NCI-H460 (cell line): ENCODE measurements around the gene FOXE3. TPM values are rescaled to one million over a fixed set of nuclear protein-coding genes. Genes with fewer than 3 reads are reported as not detected.
"Not testable (repeated sequence)": the region's sequence is repeated elsewhere in the genome, so short reads cannot be mapped to it uniquely, and the experiment has no call there.

Experiments used
- DNase-seq: peaks from one replicate; pipeline ENCODE4 v3.0.0-alpha.2; 2016; ENCODE audit warnings: low read depth; ENCODE audit errors: extremely low read depth
- total RNA-seq: library from RNA; depleted of rRNA; stranded (reverse); fragments of >200 nt; shearing (Covaris generic); gene quantifications from 2 replicates; pipeline ENCODE4 v1.2.3, GENCODE V29; 2014; rRNA removed

FOXE3 gene
- total RNA-seq, 1 experiment from 2014 or later, result not detected

- no peak for DNase-seq
Measured at GRCh38 chr1:47444562-47445465, 28.7 kb downstream of the FOXE3 start.

DNA sequence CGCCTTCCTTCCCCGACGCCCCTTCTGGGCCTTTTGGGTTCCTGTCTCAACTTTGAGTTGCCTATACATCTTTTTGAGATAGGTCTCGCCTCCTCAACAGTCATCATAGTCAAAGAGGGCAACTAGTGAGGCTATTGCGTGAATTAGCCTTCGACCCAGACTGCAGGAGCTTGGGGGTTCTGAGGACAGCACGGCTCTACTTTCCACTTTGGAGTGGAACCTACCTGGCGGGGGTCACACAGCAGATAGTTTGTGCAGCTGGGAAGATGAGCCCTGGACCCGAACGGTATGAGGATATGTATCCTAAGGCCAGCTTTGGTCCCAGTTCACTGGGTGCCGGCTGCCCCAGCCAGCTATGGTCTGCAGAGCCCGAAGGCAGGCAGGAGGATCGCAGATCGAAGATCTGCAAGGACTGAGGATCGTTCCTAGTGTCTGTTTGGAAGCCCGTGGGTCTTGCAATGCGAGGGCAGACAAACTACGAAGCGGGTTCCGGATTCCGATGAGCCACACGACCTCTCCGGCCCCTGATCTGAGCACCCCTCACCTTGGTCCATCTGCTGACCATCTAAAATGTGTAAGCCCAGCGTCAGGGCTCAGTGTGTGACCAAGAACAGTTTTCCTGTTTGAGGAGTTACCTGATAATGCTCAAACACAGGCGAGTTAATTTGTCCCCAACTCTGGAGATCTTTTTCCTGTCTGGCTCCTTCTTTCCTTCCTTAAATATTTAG is 29.9 kb downstream of the FOXE3 start:
- no peak for DNase-seq

DNA sequence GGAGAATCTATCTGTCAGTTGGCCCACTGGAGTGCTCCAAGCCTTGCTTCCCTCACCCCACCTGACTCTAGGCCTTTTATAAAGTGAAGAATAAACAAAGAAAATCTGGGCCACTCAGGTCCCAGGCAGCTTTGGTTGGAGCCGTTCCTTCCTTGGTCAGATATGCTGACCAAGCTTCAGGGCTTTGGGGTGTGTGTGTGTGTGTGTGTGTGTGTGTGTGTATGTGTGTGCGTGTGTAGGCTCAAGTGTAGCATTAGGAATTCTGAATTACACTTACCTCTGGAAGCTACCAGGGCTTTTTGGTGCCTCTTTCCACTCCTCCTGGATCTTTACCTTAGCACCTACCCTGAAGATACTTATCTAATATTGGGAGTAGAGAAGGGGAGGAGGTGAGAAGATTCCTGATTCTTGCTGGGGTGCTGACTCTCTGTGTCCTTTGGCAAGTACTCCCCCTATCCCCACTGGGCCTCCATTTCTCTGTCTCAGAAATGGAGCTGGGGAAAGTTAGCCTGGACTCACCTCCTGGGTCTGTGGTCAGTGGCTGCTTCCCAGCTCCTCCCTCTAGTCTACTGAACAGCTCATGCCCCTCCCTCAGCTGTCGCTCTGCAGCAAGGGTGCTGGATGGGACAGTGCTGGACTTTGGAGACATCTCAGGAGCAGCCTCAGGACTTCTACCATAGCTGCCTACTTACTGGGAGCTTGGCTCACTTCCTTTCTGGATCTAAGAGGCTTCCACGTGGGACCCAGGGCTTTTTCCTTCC is 32.6 kb downstream of the FOXE3 start:
- DNase-seq, result no peak

DNA sequence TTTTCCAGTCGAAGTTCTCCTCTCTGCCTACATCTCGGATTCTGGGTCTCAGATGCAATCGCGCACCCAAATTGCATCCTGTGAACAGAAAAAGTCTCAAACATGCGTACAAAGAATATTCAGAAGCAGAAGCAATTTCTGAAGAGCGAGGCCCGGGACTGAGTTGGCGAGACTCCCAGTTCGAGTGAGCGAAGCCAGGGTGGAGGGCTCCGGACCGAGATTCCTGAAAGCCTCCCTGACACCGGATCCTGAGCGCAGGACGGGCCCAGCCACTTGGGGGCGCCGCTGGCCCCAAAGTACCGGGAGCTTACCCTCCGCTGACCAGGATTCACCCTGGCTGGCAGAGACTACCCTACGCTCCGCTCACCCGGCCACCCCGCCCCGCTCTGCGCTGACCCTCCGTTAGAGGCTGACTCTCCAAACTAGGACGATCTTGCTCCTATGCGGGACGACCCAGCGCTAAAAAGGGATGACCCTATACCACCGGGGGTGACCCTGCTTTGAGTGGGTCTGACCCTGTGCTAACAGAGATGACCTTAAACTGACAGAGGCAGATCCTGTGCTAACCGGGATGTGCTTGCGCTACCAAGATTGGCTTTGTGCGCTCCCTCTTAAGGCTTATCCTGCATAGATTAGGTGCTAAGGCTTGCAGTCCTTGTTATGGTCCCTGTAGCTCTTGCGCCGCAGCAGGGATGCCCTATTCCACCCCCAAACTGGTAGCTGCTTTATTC is 33.9 kb downstream of the FOXE3 start:
- DNase-seq, result no peak

GRCh38 chr1:47450606-47451005 is 34.5 kb downstream of the FOXE3 start:
- DNase-seq, result no peak

- no peak for DNase-seq
Measured at GRCh38 chr1:47452426-47452825, 36.3 kb downstream of the FOXE3 start.

- DNase-seq, result not testable (repeated sequence)
Measured at GRCh38 chr1:47453910-47454309, 37.8 kb downstream of the FOXE3 start.

- no peak for DNase-seq
Measured at GRCh38 chr1:47456250-47456649, 40.2 kb downstream of the FOXE3 start.

DNA sequence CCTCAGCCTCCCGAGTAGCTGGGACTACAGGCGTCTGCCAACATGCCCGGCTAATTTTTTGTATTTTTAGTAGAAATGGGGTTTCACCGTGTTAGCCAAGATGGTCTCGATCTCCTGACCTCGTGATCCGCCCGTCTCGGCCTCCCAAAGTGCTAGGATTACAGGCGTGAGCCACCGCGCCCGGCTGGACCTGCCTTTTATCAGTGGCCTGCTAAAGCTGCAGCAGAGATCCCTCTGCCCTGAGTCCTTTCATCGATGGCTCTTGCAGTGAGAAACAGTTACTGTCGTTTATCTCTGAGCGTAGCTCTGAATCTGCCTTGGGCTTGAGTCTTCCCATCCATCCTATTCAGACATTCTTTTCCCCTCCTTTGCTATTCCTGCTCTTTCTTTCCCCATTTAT is 41.5 kb downstream of the FOXE3 start:
- DNase-seq, result not testable (repeated sequence)

DNA sequence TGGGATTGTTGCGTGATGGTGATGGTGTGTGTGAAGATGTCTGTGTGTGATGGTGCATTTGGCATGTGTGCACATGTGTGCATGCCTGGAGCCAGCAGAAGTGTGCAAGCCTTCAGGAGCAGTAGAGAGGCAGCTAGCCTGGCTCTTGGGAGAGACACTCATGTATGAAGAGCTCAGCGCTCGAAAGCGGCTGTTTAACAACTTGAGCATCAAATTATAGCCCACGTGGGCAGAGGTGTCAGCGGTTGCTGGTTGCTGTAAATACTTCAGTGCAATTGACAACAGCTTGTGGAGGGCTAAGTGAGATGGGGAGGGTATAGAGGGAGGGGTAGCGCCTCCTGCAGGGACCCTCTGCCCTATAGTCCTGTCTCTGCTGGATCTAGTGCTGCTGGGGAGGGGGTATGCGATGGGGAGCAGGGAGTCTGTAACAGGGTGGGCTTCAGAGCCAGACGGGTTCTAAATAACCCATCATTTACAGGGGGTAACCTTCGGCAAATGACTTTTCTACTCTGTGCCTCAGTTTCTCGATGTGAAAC is 43.2 kb downstream of the FOXE3 start:
- no peak for DNase-seq

- no peak for DNase-seq
Measured at GRCh38 chr1:47460040-47460439, 44.0 kb downstream of the FOXE3 start.

DNA sequence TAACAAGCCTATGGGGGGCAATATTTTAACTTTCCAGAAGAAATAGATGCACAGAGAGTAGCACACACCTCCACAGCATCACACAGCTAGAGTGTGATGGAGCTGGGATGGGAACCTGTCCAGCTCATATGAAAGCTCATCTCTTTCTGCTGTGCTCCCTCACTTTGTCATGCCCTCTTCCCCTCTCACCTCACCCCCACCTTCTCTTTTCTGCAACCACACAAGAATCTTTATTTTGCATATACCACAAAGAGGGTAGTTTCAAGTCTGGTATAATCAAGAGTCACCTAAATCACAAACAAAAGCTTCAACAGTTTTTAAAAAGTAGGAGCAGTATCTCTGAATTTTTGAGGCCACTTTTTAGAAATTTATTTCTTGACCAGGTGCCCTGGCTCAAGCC is 44.4 kb downstream of the FOXE3 start:
- no peak for DNase-seq

GRCh38 chr1:47465605-47466004 is 49.5 kb downstream of the FOXE3 start:
- no peak for DNase-seq

Other genes starting within 250 kb of the FOXE3 start
- not detected in 2 replicates for gene PDZK1IP1, start 226.2 kb upstream of the FOXE3 start, total RNA-seq
- 0.12 TPM in 1 of 2 replicates, not detected in the other for gene TAL1, start 184.1 kb upstream of the FOXE3 start, total RNA-seq
- 20.4 and 21.7 TPM in 2 replicates for gene STIL, start 102.1 kb upstream of the FOXE3 start, total RNA-seq
- 87.6 and 93.6 TPM in 2 replicates for gene CMPK1, start 82.5 kb upstream of the FOXE3 start, total RNA-seq
- 0.46 and 0.54 TPM in 2 replicates for gene FOXD2, start 21.8 kb downstream of the FOXE3 start, total RNA-seq